NCI-H2196 treated with DMSO at 0.1 percent for 48 hours (cell line): ENCODE results near the gene UNCX.

Source experiments
- DNase-seq: peaks from one replicate; lab custom pipeline; 2025; ENCODE audit not compliant: unreplicated experiment; lab: John Stamatoyannopoulos, UW

The UNCX gene

GRCh38 chr7:1231214-1232102 is 1.2 kb upstream of the UNCX start:
- no peak for DNase-seq

DNA sequence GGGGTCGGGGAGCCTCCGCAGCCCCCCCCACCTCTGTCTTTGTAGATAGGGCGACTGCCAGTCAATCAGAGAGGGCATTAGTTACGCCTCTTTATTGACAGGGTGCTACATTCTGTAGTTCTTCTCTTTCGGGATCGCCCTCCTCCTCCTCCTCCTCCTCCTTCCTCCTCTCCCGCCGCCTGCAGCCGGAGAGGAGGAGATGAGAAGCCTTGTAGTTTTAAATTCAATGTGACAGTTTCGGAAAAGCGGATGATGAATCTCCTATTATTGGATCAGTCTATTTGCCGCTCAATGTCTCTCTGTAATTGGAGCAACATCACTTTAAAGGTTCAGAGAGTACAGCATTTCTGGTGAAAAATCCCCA is 587 bp upstream of the UNCX start:
- DNase-seq = no peak

- no peak for DNase-seq
Observed at GRCh38 chr7:1233333-1234048, 819 bp downstream of the UNCX start.

- DNase-seq = no peak
Observed at GRCh38 chr7:1234049-1234880, 1.6 kb downstream of the UNCX start.

GRCh38 chr7:1234881-1235500 is 2.3 kb downstream of the UNCX start:
- no peak for DNase-seq

DNA sequence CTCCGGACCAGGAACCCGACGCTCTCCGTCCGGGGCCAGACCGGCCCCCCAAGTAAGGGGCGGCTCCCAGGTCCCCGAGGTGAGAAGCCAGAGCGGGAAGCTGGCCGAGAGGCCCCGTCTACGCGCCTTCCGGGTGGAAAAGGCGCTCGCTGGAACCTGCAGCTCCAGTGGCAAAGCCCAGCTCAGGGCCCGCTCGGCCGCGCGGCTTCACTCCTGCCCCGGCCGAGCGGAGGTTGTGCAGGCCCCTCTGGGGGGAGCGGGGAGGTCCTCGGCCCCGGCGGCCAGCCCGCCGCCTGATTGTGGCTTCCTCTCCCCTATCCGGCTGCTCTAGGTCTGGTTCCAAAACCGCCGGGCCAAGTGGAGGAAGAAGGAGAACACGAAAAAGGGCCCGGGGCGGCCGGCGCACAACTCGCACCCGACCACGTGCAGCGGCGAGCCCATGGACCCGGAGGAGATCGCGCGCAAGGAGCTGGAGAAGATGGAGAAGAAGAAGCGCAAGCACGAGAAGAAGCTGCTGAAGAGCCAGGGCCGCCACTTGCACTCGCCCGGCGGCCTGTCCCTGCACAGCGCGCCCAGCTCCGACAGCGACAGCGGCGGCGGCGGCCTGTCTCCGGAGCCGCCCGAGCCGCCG is 2.9 kb downstream of the UNCX start:
- no peak for DNase-seq

DNA sequence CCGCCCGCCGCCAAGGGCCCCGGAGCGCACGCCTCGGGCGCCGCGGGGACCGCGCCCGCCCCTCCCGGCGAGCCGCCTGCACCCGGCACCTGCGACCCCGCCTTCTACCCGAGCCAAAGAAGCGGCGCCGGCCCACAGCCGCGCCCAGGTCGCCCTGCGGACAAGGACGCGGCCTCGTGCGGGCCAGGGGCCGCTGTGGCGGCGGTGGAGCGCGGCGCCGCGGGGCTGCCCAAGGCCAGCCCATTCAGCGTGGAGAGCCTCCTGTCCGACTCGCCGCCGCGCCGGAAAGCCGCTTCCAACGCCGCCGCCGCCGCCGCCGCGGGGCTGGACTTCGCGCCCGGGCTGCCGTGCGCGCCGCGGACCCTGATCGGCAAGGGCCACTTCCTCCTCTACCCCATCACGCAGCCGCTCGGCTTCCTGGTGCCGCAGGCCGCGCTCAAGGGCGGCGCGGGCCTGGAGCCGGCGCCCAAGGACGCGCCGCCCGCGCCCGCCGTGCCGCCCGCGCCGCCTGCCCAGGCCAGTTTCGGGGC is 3.5 kb downstream of the UNCX start:
- no peak for DNase-seq

DNA sequence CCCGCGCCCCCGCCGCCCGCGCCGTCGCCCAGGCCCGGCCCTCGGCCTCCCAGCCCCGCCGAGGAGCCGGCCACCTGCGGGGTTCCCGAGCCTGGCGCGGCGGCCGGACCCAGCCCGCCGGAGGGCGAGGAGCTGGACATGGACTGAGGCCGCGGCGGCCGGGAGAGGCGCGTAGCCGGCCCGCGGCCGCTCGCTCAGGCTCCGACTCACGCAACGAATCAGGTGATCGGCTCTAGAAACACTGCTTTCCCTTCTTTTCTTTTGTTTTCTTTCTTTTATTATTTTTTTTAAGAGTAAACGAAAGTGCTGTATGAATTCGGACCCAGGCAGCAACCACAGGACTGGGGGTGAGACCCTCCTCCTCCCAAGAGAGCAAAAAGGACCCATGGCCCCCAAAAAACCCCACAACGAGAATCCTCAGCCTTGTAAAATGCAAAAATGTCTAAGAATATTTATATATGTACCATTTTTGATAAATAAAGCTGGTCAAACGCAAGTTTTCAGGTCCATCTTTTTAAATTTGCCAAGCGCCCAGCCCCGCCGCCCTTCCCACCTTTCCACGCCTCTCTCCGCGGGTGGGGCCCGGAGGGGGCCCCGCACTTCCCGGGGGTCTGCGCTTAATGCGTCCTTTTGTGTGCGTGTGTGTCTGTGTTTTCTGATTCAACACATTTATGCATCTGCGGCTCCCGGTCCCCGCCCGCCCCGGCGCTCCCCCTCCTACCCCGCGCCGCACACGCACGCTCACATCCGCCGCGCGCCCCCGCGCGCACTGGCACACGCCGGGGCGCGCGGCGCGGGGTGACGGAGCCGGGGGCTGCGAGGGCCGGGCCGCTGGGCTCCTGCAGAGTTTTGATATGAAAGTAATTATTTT is 4.4 kb downstream of the UNCX start:
- DNase-seq = no peak

DNA sequence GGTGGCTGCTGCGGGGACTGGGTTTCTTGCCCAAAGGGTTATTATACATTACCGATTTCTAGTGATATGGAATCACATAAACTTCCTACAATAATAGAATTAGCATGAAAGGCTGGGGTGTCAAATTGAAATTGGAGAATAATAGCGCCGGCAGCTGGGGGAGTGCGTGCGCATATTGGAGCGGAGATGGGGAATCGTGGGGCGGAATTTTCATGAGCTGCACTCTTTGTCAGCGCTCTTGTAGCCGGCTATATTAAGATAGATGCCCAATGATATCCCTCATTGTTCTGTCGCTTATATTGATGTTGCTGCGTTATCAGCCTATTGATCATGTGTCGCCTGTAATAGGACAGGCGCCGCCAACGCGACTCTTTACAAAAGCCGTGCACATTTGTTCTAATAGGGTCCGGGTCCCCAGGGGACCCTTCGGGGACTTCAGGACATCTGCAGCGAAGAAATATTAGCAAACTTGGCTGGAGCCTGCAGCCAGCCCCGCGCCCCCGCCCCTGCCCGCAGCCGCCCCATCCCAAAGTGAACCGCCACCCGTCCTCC is 5.1 kb downstream of the UNCX start:
- DNase-seq = no peak

DNA sequence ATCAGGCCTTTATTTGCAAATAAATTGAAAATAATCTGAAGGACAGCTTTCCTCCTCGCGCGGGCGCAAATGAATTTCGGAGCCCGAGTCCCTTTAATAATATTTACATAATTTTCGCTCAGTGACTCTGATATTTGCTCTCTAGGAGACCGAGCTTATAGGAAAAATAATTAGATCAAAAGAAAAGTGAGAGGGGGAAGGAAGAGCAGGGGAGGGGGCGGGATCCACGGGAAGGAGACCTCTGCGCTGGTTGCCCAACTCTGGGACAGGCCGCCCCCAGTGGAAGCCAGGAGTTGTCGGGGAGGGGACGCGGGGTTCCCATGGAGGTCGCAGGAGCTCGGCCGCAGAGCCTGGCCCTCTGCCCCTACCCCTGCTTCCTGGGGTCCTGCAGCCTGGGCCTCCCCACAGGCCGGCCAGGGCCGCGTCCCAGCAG is 5.8 kb downstream of the UNCX start:
- no peak for DNase-seq

DNA sequence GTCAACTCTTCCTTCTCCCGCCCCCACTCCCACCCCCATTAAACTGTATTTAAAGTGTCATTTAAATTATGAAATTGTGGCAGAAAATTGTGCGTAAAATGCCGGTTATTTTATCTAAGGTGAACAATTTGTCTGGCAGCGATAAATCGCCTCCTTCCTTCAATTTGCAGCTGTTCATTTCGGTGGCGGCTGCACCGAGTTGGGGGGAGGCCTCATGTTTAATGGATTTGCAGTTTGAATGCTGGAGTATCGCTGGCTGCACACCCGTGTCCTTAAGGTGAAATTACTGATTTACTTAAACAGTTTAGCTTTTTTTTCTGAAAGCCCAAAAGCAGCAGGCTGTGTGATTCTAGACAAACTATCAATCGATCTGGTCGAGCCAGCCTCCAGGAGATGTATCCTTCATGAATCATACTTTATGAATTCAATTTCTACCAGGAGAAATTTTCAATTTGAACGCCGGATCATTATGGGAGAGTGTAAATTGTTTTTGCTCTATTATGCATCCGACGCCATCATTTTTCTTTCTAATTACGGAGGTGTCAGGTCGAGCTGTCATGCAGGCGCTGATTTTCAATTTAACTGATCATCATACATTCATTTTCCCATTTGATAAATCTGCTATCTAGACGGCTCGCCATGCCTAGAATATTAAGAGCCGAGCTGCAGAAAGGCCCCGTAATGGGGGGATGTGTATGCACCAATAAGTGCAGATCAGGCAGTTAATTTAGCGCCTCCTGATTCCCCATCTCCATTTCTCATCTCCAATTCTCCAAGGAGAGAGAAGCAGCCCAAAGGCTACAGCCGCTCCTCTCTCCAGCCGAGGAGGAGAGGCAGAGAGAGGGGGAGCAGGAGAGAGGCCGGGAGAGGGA is 6.5 kb downstream of the UNCX start:
- no peak for DNase-seq

GRCh38 chr7:1239803-1240516 is 7.3 kb downstream of the UNCX start:
- no peak for DNase-seq

DNA sequence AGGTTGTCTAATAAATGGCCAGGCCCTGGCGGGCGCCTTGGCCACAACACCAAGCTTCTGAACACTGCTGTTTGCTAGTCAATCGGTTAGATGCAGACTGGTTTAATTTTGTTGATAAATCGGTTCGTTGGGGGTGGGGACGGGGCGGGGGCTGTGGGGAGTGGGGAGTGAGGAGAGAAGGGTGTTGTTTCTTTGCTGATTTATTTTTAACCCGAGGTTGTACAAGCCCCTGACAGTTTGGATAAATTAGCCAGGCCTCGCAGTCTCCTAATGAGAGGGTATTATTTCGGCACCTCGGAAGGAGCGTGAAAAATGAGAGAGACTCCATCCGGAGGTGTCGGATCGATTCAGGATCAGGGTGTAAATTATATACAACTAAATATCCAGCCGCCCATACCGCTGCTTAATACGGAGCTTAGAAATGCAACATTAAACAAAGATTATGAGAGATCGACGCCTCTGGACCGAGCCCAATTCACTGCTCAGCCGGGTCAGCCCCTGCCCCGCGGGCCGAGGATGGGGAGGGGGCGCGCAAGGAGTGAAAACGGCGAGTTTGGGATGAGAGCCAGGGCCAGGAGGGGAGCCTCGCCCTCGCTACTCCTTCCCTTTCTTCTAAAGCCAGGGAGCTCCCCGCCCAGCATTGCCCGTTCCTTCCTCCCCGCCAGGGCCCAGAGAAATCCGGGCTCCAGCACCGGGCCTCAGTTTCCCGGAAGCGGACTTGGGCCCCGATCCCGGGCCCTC is 8.0 kb downstream of the UNCX start:
- no peak for DNase-seq

GRCh38 chr7:1241258-1241602 is 8.6 kb downstream of the UNCX start:
- no peak for DNase-seq

DNA sequence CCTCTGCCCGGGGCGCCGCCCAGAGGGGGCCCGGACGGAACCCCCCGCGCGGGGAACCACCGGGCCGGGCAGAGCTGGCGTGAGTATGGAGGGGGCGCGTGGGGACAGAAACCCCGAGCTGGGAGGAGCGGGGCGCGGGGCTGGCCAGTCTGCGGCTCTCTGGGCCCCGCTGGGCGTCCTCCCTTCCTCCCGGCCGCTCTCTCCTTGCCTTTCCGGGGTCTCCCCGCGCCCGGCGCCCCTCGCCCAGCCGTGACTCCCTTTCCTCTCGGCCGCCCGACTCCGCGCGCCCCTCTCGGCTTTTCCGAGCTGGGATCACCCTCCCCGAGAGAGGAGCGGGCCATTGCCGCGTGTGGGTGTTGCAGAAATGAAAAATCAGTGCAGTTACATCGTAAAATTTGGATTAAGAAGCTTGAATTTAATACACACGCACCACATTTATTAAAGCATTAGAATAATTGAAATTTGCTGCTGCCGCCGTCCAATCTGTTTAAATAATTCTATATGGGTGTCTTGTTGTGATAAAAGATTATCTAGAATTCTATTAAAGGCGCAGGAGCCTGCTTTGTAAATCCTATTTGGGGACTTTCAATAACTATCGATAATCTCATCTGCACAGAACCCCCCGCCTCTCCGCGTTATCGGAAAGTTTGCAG is 9.1 kb downstream of the UNCX start:
- DNase-seq = no peak

GRCh38 chr7:1242256-1242605 is 9.6 kb downstream of the UNCX start:
- no peak for DNase-seq
